HepG2 (cell line): Measurements from ENCODE around the gene SMIM28.

Experiments
- HNRNPH1 ChIP-seq: fragments of 200-400 bp; formaldehyde crosslinking; optimal IDR thresholded peaks from 2 replicates; pipeline ENCODE3; 2017; ENCODE audit warnings: mild to moderate bottlenecking, low read depth, low read length
- POLR2A ChIP-seq, 2 experiments: IDR thresholded peaks; 2 replicates each; pipeline ENCODE4 v1.6.1; 2011; ENCODE audit warnings: low read depth in 2 of 2, low read length in 2 of 2, mild to moderate bottlenecking in 1 of 2, moderate library complexity in 1 of 2; ENCODE audit not compliant: insufficient read depth in 1 of 2
- RBFOX2 ChIP-seq: fragments of 200-400 bp; formaldehyde crosslinking; IDR thresholded peaks from 2 replicates; pipeline ENCODE4 v1.6.1; 2017; ENCODE audit warnings: low read depth, mild to moderate bottlenecking, low read length
- SIN3B ChIP-seq: fragments of 150-350 bp; IDR thresholded peaks from 2 replicates; pipeline ENCODE4 v1.6.1; 2014; ENCODE audit warnings: low read length
- ZNF18 ChIP-seq: sonication (generic); formaldehyde crosslinking; IDR thresholded peaks from 2 replicates; pipeline ENCODE4 v1.8.0; 2022; ENCODE audit warnings: mild to moderate bottlenecking, missing genetic modification reagents; ENCODE audit not compliant: insufficient replicate concordance
- ZNF24 ChIP-seq: fragments of 450-650 bp; IDR thresholded peaks from 2 replicates; pipeline ENCODE4 v1.6.1; 2017; ENCODE audit warnings: antibody characterized with exemption, mild to moderate bottlenecking
- ZNF367 ChIP-seq: sonication (generic); formaldehyde crosslinking; IDR thresholded peaks from 2 replicates; pipeline ENCODE4 v1.4.0; 2020; ENCODE audit warnings: missing genetic modification reagents, borderline replicate concordance
- TF ChIP-seq, protein P1 (sequence below): sonication (generic); formaldehyde crosslinking; IDR thresholded peaks from 2 replicates; pipeline ENCODE4 v1.4.0; 2020; ENCODE audit warnings: missing genetic modification reagents
- TF ChIP-seq, protein P2 (sequence below): sonication (generic); formaldehyde crosslinking; IDR thresholded peaks from 2 replicates; pipeline ENCODE4 v1.5.0; 2020; ENCODE audit warnings: mild to moderate bottlenecking, missing genetic modification reagents, moderate library complexity

DNA sequence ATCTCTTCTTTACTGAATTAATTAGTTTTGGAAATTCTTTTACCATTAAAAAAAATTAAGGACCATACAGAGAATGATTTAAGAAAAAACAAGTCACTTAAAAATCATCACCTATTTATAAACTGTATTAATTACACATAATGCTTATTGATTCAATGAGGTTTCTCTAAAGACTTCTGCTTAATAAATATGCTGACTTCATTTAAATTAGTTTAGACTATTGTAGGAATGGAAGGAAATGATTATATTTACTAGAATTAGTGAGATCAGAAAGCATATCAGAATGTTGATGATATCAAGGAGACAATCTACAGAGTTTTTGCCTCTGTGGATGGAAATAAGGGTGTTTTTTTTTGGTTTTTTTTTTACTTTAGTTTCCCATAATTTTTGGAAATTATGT lies 34.6 kb upstream of the SMIM28 start:
- TF ChIP-seq POLR2A (IDR thresholded peaks at IDR 0.05; ENCODE audit: insufficient read depth in 1 of 2, low read depth in 2 of 2, low read length in 2 of 2) (no peak), SIN3B (no peak), RBFOX2 (no peak), ZNF24 (no peak), ZNF367 (CRISPR knock-in tag) (no peak), ZNF18 (no peak), HNRNPH1 (no peak)
- TF ChIP-seq, protein P1, sequence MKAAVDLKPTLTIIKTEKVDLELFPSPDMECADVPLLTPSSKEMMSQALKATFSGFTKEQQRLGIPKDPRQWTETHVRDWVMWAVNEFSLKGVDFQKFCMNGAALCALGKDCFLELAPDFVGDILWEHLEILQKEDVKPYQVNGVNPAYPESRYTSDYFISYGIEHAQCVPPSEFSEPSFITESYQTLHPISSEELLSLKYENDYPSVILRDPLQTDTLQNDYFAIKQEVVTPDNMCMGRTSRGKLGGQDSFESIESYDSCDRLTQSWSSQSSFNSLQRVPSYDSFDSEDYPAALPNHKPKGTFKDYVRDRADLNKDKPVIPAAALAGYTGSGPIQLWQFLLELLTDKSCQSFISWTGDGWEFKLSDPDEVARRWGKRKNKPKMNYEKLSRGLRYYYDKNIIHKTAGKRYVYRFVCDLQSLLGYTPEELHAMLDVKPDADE (CRISPR knock-in tag), result no peak
- TF ChIP-seq, protein P2, sequence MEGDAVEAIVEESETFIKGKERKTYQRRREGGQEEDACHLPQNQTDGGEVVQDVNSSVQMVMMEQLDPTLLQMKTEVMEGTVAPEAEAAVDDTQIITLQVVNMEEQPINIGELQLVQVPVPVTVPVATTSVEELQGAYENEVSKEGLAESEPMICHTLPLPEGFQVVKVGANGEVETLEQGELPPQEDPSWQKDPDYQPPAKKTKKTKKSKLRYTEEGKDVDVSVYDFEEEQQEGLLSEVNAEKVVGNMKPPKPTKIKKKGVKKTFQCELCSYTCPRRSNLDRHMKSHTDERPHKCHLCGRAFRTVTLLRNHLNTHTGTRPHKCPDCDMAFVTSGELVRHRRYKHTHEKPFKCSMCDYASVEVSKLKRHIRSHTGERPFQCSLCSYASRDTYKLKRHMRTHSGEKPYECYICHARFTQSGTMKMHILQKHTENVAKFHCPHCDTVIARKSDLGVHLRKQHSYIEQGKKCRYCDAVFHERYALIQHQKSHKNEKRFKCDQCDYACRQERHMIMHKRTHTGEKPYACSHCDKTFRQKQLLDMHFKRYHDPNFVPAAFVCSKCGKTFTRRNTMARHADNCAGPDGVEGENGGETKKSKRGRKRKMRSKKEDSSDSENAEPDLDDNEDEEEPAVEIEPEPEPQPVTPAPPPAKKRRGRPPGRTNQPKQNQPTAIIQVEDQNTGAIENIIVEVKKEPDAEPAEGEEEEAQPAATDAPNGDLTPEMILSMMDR, result no peak
